ENCODE measurements around the gene SPATA21.

The SPATA21 gene

DNA sequence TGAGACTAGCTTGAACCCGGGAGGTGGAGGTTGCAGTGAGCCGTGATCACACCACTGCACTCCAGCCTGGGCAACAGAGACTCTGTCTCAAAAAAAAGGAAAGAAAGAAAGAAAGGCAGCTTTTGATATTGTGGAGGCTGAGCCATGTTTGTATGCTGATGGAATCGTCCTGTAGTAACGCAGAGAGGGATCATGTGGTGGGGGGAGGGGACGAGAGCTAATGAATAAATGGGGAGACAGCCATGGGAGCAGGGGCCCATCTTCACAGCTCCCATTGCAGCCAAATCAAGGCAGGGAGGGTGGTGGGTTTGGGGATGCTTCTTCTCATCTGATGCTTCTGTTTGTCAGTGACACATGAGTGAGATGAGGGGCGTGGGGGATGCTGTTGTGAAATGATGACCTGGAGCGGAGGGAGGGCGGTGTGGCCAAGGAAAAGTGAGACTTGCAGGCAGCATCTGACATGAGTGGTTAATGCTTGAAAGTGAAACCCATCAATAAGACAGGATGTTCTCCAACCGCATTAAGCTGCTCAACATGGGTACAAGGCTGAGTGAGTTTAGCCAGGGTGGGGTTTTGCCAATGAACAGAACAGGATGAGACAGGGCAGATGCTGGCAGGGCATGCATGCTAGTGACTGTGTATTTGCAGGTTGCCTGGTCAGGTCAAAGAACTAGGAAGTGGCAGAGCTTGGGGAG lies 16.7 kb downstream of the SPATA21 start:
- DNase-seq (ENCODE audit: low spot score) = no peak

DNA sequence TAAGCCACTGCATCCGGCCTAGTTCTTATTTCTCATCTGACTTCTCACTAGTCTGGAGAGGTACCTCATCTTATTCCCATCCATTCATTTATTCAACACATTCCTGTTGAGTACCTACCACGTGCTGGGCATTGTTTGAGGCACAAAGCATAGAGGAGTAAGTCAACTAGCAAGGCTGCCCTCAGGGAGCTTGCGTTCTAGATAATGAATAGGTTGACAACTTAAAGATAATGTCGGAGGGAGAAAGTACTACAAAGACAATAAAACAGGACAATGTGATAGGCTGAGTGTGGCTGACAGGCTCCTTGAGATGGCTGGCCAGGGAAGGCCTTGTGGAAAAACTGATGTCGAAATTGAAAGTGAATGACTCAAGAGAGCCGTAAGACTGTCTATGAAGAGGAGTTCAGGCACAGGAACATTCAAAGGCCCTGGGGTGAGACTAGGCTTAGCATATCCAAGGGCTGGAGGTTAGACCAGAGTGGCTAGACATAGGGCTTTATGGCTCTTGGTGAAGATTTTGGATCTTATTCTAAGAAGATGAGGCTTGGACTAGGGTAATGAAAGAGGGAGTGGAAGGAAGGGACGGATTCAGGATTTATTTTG lies 18.3 kb downstream of the SPATA21 start:
- DNase-seq (ENCODE audit: low spot score) = no peak

DNA sequence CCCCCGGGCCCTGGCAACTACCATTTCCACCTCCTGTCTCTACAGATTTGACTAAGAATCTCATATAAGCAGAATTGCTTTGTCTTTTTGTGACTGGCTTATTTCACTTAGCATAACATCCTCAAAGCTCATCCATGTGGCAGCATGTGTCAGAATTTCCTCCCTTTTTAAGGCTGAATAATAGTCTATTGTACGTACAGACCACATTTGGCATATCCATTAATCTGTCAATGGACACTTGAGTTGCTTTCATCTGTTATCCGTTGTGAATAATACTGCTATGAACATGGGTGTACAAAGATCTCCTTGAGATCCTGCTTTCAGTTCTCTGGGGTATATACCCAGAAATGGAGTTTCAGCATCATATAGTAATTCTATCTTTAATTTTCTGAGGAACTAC lies 24.0 kb downstream of the SPATA21 start:
- no peak for DNase-seq (ENCODE audit: low spot score)

DNA sequence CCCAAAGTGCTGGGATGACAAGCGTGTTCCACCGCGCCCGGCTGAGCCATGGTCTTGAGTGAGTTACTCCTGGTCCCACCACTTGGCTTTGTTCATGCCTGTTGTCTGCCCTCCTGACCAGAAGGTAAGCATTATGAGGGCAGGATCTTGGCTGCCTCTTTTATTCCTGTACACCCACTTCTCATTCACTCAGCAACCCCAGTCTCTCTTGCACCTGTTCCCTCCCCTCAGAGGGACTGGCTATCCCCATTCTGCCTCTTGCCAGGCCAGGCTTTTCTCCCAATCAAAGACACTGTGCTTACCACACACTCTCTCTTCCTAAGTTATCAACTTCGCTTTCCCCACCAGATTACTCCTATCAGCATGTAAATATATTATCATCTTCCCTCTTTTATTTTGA lies 26.4 kb downstream of the SPATA21 start:
- DNase-seq (ENCODE audit: low spot score) = no peak

DNA sequence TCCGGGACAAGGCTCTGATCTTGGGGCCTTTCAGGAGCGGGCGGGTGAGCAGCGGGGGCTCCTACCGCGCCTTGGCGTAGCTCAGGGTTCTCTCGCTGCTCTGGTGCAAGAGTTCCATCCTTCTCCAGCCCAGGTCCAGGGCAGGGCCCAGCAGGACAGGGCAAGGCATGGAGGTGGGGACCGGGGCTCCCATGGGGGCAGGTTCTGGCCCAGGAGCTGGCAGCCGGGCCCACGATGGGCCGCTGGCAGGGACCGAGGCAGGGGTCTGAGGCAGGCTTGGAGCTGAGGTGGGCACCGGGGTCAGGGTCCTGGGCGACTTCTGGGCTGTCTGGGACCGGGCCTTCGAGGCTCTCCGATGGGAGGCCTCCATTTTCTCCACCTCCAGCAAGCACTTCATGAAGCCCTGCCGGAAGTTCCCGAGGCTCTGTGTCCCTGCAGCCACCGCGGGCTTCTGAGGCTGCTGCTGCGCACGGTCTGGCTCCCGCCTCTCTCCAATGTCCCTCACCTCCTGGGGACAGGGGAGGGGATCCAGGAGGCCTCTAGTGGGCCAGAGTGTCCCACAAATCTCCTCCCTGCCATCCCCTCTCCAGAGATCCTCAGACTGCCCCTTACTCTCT lies 27.6 kb downstream of the SPATA21 start:
- DNase-seq (ENCODE audit: low spot score) = no peak

DNA sequence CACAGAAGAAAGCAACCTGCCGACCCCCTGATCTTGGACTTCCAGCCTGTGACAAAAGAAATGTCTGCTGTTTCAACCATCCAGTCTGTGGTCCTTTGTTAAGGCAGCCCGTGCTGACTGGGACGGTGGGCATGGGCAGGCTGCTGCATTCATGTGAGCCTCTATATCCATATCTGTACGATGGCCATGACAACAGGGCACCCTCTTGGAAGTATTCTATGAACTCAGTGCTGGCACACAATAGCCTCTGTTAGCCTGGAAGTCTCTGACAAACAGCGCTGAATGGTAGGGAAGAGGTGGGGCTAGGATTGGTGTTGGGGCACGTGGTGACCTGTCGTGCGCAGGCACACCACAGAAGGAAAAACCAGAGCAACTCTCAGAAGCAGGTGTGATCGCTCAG lies 30.4 kb downstream of the SPATA21 start:
- DNase-seq (ENCODE audit: low spot score) = no peak

DNA sequence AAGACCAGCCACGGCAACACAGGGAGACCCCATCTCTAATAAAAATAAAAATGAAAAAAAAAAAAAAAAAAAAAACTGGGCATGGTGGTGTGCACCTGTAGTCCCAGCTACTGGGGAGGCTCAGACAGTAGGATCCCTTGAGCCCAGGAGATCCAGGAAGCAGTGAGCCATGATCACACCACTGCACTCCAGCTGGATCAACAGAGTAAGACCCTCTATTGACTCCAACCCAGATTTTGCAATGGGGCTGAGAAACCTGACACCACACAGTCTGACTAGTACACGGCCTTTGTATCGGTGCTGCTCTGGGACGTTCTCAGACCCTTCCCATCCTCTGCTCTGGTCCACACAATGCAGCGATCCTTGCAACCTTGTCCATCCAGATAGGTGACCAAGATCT lies 31.8 kb downstream of the SPATA21 start:
- DNase-seq (ENCODE audit: low spot score) = no peak

DNA sequence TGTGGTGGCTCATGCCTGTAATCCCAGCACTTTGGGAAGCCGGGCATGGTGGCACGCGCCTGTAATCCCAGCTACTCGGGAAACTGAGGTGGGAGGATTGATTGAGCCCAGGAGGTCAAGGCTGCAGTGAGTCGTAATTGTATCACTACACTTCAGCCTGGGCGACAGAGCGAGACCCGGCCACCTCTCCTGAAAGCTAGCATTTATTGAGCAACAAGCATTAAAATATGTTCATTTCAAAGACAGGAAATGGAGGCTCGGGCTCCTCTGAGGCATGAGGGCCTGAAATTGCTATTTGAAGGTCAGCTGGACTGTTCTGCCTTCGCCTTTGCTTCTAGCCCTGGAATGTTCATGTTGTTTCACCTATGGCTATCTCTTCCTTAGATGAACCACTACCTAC lies 34.5 kb downstream of the SPATA21 start:
- DNase-seq (ENCODE audit: low spot score) = no peak

DNA sequence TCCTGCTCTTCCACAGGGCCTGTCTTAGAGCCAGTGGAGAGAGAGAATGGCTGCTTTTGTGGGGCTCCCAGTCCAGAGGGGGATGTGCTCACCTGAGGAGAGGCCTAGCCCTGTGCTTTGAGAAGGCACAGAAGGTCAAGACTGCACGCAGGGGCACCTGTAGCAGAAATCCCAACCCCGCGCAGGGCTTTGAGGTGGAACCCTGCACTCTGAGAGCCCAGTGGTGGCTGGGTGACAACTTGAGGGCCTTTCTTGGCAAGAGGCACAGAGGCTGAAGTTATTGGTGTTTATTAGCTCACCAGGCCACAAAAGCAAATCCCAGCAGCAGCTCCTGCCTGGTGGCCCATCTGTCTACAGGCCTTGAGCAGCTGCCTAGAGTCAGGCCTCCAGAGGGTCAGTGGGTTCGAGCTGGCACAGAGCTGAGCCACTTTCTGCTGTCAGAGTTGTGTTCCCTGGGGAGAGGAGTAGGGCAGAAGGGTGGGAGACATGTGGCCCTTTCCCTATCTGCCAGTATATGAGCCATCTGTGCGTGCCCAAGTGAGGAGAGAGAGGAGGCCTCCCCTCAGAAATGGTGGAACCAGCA lies 38.8 kb downstream of the SPATA21 start:
- DNase-seq (ENCODE audit: low spot score) = no peak

DNA sequence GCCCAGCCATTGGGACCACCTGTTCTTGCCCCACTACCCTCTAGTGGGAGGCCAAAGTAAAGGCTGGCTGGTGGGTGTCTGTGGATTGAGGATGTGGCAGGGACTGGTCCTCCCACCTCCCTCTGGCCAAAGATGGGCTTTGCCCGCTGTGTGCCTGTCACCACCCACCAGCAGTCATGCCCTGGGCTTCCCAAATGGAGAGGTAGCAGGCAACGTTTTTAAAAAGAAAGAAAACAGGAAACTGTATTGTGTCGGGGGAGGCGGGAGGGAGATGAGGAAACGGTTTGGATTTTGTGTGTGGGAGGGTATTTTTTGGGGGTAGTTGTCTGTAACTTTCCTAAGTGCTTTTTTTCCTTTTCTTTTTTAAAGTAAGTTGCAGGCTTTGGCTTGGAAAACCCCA lies 40.1 kb downstream of the SPATA21 start:
- DNase-seq (ENCODE audit: low spot score) = no peak

DNA sequence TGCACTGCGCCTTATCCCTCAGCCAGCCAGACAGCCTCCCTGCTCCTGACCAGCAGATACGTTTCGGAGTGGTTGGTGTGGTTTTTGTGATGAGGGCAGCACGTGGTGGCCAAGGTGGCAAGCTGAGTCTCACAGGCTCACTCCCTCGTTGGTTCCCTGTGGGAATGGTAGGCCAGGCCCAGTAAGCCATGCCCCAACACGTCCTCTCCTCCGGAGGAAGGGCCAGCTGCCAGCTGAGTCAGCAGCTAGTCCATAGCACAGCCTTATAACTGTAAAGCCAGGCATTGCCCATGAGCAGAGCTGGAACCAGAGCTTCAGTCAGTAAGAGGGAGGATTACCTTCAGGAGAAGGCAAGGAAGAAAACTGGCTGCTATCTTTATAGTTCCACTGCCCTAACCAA lies 40.6 kb downstream of the SPATA21 start:
- DNase-seq (ENCODE audit: low spot score) = no peak

DNA sequence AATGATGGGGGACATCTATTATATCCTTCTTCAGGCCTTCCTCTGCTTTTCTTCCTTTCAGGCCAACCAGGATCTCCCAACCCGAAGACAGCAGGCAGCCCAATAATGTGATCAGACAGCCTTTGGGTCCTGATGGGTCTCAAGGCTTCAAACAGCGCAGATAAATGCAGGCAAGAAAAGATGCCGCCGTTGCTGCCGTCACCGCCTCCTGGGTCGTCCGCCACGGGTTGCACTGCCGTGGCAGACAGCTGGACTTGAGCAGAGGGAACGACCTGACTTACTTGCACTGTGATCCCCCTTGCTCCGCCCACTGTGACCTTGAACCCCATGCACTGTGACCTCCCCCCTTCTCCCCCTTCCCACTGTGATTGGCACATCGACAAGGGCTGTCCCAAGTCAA lies 42.2 kb downstream of the SPATA21 start:
- no peak for DNase-seq (ENCODE audit: low spot score)

DNA sequence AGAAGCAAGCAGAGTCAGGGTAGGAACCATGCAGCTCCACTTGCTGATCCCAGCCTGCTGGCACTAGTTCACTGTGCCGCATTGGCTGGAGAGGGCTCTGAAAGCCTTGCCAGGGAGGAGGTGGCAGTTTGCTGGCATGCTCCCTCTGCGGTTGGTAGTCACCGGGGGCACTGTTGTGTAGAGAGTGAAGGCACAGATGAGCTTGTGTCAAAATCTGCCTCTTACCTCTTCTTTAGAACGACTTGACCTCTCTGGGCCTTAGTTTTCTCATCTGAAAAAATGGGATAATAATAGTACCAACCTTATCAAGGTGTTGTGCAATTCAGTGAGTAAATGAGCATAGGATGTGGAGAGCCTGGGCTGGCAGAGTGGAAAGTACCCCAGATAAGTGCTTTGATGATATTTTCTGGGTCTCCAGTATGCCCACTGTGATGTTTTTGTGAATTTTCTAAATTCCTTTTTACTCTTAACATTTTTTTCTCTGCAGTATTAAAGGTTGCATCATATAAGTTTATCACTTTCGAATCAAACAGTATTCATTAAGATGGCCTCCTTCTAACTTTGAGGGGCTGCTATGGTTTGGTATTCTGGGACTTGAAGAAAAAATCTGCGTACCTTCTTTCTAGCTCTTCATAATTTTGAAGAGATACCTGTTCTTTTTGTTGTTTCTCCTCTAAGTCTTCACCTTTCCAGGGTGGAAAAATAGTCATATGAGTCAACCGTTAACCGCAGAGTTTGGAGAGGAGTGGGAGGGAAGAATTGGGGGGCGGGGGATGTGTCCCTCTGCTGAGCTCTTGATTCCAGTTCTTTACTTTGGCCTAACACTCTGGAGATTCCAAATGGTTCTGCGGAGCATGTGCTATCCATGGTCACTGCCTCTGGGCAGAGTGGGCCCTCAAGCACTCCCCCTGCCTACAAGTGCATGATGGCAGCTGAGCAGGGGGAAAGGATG lies 43.4 kb downstream of the SPATA21 start:
- no peak for DNase-seq (ENCODE audit: low spot score)

DNA sequence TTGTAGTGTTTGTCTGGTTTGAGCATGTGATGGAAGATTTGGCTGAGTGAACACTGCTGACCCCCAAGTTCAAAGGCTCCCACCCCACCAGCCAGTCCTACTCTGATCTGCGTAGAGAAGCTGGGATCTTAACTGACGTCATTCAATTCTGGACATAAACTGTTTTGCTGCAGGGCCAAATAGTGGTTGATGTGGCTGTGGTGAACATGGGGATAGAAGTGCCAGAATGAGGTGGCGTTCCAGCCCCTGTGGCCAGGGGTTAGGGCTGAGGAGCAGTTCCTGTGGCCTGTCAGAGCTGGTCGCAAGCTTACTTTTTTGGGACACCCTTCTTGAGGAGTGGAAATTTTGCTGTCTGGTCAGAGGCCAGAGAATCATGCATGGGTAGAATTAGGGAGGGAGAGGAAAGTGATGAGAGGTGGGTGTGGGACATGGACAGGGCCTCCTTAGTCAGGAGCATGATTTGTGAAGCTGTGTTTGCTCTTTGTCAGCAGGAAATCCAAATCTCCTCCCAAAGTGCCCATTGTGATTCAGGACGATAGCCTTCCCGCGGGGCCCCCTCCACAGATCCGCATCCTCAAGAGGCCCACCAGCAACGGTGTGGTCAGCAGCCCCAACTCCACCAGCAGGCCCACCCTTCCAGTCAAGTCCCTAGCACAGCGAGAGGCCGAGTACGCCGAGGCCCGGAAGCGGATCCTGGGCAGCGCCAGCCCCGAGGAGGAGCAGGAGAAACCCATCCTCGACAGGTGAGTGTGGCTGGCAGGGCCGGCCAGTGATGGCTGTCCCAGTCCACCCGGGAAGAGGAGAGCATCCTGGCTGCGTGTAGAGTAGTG lies 44.3 kb downstream of the SPATA21 start:
- DNase-seq (ENCODE audit: low spot score) = no peak

DNA sequence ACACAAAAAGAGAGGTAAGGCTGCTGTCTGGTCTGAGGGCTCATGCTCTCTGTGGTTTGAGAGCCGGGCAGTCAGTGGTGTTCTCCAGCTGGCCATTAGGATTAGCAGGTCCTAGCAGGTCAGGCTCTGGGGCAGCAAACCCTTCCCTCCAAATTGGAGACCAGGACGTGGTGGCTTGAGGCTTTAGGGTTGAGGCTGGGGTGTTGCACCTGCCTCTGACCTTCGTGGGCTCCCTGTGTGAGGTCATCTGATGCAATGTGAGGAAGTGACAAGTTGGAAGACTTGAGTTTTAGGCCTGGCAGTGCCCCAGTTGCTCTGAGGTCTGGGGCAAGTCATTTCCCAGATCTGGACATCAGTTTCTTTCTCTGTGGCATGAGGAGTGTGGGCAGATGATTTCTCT lies 45.8 kb downstream of the SPATA21 start:
- DNase-seq (ENCODE audit: low spot score) = no peak

DNA sequence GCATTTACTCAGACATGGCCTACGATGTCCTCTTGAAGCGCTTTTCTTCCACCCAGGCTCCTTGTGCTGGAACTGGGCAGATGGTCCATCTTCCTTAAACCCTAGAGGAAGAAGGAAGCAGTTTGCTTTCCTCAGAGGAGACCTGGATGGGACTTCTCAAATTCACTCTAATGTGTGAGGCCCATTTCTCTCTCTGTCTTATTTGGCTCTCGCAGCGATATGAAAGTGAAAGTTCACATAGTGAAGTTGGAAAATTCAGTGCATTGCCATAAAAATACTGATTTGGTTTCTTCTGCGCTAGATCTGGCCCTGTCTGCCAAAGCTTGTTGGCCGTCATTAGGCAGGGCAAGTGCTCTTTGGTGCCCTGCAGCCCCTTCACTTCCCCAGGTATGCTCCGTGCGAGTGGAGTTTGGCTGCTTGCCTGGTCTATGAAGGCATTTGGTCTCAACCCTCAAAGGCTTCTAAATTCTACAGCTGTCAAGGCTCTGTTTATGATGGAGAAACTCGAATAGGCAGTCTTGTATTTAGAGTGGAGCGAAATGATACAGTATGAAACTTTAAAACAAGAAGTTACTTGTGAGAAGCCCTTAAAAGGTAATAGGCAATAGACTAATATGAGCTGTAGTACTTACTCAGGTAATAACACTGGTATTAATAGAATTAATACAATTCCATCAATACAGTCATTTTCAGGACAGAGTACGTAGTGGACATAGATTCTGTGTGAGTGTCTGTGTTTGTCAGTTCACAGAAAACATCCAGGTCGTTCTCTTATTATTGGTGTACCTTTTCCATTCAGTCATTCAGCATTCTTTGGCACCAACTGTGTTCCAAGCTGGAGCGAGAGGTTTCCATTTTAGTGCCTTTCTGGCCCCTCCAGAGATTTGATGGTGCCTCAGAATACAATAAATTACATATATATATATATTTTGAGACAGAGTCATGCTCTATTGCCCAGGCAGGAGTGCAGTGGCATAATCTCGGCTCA lies 49.7 kb downstream of the SPATA21 start:
- DNase-seq (ENCODE audit: low spot score) = no peak

DNA sequence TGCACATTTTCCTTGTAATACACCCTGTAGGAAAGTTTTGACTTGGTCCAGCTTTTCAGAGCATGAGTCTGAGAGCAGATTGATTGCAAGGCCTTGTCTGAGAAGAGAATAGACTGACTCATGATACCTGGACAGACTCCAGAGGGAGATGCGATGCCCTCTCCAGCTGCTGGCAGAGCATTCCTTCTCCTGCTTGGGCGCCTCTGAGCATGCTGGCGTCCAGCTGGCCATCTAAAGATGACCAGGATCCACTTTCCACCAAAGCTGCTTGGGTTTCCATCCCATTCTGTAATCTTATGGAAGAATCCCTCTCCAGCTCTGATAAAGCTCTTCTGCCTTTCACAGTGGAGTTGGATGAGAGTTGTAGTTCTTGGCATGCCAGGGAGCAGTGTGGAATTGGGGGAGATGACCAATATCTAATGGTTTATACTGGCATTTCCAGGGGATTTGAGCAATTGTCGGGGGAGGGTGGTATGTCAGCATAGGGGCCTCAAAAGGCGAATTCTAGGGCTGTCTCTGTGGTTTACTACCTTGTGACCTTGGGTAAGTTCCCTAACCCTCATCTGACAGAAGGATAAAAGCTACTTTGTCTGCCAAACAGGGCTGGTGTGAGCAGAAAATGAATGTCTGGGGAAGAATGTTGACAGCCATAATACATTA lies 50.6 kb downstream of the SPATA21 start:
- DNase-seq (ENCODE audit: low spot score) = no peak

DNA sequence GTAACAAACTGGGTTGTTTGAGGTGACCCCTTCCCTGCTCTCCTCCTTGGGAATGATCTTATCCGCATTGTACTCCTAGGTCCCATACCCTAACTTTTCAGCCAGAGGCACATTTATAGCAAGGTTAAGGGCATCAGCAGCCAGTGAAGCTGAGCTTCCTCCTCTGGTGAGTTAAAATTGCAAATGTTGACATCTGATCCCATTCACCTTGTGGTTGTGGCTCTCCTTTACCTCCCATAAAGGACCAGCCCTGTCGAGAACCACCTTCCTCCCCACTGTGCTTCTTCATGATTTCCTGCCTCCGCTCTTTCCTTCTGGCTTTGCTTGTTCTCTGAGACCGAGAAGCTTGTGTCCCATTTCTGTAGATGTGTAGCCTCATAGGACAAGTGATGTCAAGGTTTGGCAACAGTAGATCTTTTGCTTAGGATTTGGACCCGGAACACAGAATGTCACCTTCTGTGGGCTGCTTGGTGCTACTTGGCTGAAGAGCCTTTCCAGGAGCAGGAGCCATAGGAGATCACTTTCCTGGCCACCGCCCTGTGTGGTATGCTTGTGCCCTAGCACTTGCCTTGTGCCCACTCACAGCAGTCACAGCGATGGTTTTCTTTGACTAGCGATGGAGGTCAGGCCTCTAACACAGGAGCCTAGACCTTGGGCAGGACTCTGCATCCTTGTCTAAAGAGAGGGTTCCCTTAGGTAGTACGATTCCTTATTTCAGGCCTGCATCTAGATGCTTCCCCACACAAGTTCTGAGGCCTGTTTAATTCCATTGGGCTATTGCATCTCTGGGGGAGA lies 51.4 kb downstream of the SPATA21 start:
- no peak for DNase-seq (ENCODE audit: low spot score)

DNA sequence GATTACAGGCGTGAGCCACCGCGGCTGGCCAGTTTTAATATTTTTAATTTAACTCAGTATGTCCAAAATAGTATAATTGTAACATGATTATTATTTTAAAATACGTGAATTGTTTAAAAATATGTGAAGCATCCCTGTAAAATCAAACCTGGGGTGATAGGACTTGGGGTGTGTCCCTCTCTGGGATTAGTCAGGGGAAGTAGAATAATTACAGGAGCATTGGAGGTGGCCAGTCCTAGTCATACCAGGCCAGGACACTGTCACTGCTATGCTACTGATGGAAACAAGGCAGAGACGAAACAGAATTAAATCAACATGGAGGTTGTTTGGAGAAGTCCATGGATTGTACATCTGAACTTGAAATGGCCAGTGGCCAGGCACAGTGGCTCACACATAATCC lies 53.3 kb downstream of the SPATA21 start:
- no peak for DNase-seq (ENCODE audit: low spot score)
